ENCODE results near the gene IGFBP2.
A peak's percentile ranks its signal among the peaks of the same experiment; 100 is the strongest.

IGFBP2 gene

DNA sequence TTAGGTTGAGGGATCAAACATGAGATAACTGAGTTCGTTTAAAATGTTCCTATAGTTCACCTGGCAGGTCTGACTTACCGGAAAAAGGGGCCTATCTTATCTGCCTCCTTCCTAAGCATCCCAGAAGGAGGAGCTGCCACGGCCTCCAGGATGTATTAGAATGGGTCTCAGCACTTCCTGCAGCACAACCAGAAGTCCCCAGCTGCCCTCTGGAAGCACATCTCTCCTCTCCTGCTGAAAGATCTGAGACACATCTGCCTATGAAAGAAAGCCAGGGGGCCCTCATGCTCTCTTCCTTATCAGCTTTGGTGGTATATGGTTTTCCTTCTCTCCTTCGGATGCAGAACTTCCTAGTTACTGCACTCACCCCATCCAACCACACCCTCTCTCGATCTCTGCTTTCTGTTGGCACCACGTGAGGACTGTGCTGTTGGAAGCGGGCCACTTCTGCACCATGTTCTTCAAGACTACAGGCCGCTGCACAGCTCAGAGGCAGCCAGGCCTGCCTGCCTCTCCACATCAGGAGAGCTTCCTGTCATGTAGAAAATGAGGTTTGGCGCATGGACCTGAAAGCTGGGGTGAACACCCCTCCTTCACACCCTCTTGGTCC lies 55.6 kb downstream of the IGFBP2 start:
- TF ChIP-seq, protein P1, sequence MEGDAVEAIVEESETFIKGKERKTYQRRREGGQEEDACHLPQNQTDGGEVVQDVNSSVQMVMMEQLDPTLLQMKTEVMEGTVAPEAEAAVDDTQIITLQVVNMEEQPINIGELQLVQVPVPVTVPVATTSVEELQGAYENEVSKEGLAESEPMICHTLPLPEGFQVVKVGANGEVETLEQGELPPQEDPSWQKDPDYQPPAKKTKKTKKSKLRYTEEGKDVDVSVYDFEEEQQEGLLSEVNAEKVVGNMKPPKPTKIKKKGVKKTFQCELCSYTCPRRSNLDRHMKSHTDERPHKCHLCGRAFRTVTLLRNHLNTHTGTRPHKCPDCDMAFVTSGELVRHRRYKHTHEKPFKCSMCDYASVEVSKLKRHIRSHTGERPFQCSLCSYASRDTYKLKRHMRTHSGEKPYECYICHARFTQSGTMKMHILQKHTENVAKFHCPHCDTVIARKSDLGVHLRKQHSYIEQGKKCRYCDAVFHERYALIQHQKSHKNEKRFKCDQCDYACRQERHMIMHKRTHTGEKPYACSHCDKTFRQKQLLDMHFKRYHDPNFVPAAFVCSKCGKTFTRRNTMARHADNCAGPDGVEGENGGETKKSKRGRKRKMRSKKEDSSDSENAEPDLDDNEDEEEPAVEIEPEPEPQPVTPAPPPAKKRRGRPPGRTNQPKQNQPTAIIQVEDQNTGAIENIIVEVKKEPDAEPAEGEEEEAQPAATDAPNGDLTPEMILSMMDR (IDR thresholded peaks at IDR 0.05; ENCODE audit: extremely low read depth, missing control alignments): no peak
- no peak for DNase-seq (ENCODE audit: low spot score)

DNA sequence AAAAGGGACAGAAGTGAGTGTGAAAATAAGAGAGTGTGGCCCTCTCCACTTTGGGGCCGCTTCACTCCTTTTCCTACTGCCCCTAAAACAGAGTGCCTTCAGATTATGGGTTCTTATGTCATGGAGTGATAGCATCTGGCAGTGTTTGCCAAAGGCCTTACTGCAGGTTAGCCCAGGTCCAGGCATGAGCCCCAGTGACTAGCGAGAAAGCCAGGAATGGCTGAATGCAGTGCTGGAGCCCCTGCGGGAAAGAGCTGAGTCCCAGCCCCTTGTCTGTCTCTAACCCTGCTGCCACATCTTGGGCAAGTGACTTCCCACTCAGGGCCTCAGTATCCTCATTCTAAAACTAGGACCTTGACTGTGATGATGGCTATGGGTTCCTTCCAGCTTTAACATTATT lies 56.2 kb downstream of the IGFBP2 start:
- TF ChIP-seq, protein P1 (IDR thresholded peaks at IDR 0.05; ENCODE audit: extremely low read depth, missing control alignments): no peak

DNA sequence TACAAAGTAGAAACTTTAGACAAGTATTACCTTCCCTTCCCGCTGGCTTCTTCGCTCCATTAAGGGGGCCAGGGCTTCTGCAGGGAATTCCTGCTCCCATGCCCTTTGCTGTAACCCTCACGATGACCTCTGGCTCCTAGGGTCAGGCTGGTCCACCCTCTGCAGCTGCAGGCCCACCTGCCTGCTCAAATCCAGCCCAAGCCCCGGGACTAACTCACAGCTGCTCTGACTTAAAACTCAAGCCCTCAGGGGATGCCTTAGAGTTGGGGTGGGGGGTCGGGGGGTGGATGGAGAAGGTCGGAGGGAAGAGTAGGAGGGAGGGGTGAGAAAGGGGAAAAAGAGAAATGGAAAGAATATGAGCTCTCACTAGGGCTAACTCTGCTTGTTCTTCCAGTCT lies 57.2 kb downstream of the IGFBP2 start:
- TF ChIP-seq, protein P1 (IDR thresholded peaks at IDR 0.05; ENCODE audit: extremely low read depth, missing control alignments): no peak
- no peak for DNase-seq (ENCODE audit: low spot score)

More for the DNA sequence above, 56.2 kb downstream of the IGFBP2 start:
- DNase-seq (ENCODE audit: low spot score): no peak

DNA sequence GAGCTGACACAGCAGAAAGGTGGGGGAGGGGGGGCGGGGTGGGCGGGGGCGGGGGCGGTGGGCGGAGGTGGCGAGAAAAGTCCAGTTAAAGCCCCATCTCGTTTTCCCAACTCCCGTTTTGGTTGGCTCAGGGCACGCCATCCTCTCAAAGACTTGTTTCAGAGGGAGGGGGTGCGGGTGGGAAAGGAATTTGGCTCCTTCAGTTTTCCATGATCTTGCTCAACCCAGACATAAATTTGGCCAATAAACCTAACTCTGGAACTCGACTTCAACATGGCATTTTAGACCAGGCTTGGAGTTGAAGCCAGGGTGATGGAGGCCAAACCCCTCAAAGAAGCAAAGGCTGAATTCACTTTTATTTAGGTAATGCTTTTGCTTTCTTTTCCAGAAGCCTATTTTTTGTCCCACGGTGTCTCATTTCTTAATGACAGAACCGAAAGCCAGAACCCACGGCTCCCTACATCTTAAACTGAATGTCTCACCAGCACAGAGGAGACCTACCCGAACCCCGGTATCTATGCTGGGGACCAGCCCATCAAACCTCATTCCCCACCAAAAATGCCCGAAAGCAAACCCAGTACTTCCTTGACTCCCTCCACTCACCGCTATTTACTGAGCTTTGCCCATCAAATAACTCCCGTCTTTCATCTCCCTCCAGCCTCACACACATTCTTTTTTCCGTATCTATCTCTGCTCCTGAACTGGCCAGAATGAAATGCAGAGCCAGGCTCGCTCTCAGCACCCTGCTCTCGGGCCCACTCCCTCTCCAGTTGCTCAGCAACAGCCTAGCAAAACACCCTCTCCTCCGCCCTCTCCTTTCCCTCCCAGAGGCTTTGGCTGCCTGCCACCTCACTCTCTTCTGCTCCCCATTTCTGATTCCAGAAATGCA lies 57.9 kb downstream of the IGFBP2 start:
- TF ChIP-seq, protein P1 (IDR thresholded peaks at IDR 0.05; ENCODE audit: extremely low read depth, missing control alignments): no peak
- DNase-seq (ENCODE audit: low spot score): peak; percentile 61

DNA sequence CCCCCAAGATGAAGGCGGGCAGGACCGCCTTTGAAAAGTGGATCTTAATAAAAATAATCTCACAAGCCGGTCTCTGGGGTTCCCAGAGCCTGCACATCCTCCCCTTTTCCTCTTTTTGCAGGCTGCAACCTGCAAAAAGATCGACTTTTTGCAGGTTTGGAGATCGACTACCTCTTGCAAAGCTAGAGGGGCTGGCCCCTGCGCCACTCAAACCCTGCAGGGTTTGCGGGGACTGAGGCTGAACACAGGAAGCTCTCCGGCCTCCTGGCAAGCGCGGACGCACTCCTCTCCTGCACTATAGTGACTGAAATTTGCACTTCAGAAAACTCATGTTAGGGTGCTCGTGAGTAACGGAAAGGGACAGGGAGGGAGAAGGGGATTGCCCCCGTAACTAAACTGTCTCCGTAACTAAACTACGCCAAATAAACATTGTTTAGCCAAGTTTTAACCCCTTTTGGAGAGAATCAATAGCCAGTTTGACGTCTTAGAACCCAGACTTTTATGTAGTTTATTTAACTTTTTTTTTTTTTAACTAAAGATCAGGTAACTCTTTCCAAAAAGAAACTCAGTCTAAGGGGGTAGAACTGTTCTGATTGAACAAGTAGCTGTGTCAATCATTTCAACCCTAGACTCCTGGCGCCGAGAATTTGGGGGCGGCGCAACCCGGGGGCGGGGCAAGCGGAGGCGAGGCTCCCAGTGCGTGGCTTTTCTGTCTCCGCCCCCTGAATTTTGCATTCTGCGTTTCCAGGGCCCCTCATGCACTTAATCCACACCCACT lies 59.6 kb downstream of the IGFBP2 start:
- peak; percentile 75 for DNase-seq (ENCODE audit: low spot score)
- TF ChIP-seq, protein P1 (IDR thresholded peaks at IDR 0.05; ENCODE audit: extremely low read depth, missing control alignments): no peak

DNA sequence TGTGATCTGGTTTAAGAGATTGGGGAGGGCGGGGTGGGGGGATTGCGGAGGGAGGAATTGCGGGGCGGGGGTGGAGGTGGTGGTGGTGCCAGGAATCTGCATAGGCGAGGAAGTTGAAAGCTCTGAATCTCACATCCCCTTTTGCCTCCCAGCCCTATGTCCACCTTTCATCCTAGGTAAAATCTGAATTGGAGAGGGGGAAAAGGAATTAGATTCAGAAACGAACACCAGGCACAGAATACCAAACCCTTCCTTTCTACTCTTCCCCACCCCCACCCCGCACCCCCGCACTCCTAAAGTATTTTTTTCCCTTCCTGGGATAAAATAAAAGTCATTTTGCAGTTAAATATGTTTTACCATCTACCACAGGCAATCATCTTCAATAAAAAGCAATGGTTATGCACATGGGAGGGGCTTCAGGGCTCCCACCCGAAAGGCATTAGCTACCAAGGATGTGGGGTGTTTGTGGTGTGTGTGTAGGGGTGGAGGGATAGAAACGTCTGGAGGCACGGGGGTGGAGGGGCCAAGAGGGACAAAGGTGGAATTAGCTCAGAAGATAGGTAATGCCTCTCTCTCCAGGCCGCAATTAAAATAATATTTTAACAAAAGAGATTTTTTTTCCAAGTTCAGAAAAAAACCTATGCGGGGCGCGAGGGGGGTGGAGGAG lies 60.3 kb downstream of the IGFBP2 start:
- TF ChIP-seq, protein P1 (IDR thresholded peaks at IDR 0.05; ENCODE audit: extremely low read depth, missing control alignments): no peak
- DNase-seq (ENCODE audit: low spot score): no peak
